GM12801 (cell line): ENCODE data around the gene GTSF1L.

Source experiments
- CTCF ChIP-seq: IDR thresholded peaks from one replicate; pipeline ENCODE4 v1.5.1; 2011; ENCODE audit warnings: control low read depth; ENCODE audit not compliant: insufficient read length; ENCODE audit errors: extremely low read depth

The GTSF1L gene

GRCh38 chr20:43715511-43715910 lies 11.3 kb downstream of the GTSF1L start:
- no peak for TF ChIP-seq CTCF

GRCh38 chr20:43715044-43715443 lies 11.8 kb downstream of the GTSF1L start:
- no peak for TF ChIP-seq CTCF

- no peak for TF ChIP-seq CTCF
Observed at GRCh38 chr20:43711098-43711654, 15.6 kb downstream of the GTSF1L start.

- no peak for TF ChIP-seq CTCF
Observed at GRCh38 chr20:43710370-43711044, 16.3 kb downstream of the GTSF1L start.

- TF ChIP-seq CTCF: no peak
Observed at GRCh38 chr20:43702502-43702901, 24.3 kb downstream of the GTSF1L start.

- no peak for TF ChIP-seq CTCF
Observed at GRCh38 chr20:43700627-43701026, 26.2 kb downstream of the GTSF1L start.

- TF ChIP-seq CTCF: no peak
Observed at GRCh38 chr20:43699941-43700565, 26.7 kb downstream of the GTSF1L start.
